Left ventricle myocardium inferior (tissue), 1 donor: ENCODE data around the gene MRPL44. TPM values are rescaled to one million over a fixed set of nuclear protein-coding genes. Genes with fewer than 3 reads are reported as not detected.
"Not testable (repeated sequence)": the region's sequence is repeated elsewhere in the genome, so short reads cannot be mapped to it uniquely, and the experiment has no call there.

Source experiments
- DNase-seq: peaks from one replicate; pipeline ENCODE4 v3.0.0-alpha.2; 2020
- H3K27ac ChIP-seq: fragments of 200-600 bp; replicated peaks from 2 replicates; pipeline ENCODE4 v1.8.0; 2021
- H3K27me3 ChIP-seq: fragments of 200-600 bp; 2 replicates; pipeline ENCODE4 v1.8.0; 2021; ENCODE audit warnings: low read depth
- H3K36me3 ChIP-seq: fragments of 200-600 bp; 2 replicates; pipeline ENCODE4 v1.8.0; 2021
- H3K4me1 ChIP-seq: fragments of 200-600 bp; 2 replicates; pipeline ENCODE4 v1.8.0; 2021
- H3K4me3 ChIP-seq: fragments of 200-600 bp; 2 replicates; pipeline ENCODE4 v1.8.0; 2021; ENCODE audit warnings: mild to moderate bottlenecking, moderate library complexity
- H3K9me3 ChIP-seq: fragments of 200-600 bp; replicated peaks from 2 replicates; pipeline ENCODE4 v1.8.0; 2021
- intact Hi-C: fragments of 100-400 bp; cut with micrococcal nuclease; formaldehyde crosslinking; loops from one replicate; pipeline ENCODE4 v1.11.0; 2022
- total RNA-seq: library from RNA; stranded (reverse); fragmentation: NEBNext Ultra II Directional; extraction: Animal tissue kit (Norgen Biotek cat#: 25700); gene quantifications from one replicate; pipeline ENCODE4 v1.2.1, GENCODE V29; 2021
- TF ChIP-seq, protein P1 (sequence below): fragments of 200-600 bp; IDR thresholded peaks from 2 replicates; pipeline ENCODE4 v1.8.0; 2021; ENCODE audit warnings: antibody characterized with exemption, mild to moderate bottlenecking, borderline replicate concordance
- donor health status: DM: no; HTN: yes; CAD: no; lungs with severe emphysema.

MRPL44 gene
- total RNA-seq, 1 donor from 2014 or later: 39.9 TPM

DNA sequence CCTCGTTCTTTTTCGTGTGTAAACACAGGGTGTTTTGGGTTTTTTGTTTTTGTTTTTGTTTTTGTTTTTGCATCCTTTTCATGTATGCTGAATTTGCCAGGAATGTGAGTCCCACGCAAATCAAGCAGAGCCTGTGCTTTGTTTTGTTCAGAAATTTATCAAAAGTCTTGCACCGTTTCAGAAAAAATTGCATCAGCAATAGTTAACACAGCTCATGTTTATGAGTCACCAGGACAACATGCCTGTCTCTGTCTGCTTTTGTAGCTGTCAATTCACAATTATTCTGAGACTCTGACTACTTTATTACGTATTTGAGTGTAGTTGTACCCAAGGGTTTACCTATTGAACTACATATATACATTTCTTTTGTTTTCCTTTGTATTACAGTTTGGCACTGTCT is 38.3 kb downstream of the MRPL44 start:
- no peaks in the 10 kb centered on the region for H3K9me3 ChIP-seq
- no peaks in the 10 kb centered on the region for H3K27me3 ChIP-seq
- TF ChIP-seq, protein P1, sequence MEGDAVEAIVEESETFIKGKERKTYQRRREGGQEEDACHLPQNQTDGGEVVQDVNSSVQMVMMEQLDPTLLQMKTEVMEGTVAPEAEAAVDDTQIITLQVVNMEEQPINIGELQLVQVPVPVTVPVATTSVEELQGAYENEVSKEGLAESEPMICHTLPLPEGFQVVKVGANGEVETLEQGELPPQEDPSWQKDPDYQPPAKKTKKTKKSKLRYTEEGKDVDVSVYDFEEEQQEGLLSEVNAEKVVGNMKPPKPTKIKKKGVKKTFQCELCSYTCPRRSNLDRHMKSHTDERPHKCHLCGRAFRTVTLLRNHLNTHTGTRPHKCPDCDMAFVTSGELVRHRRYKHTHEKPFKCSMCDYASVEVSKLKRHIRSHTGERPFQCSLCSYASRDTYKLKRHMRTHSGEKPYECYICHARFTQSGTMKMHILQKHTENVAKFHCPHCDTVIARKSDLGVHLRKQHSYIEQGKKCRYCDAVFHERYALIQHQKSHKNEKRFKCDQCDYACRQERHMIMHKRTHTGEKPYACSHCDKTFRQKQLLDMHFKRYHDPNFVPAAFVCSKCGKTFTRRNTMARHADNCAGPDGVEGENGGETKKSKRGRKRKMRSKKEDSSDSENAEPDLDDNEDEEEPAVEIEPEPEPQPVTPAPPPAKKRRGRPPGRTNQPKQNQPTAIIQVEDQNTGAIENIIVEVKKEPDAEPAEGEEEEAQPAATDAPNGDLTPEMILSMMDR: no peak
- H3K4me3 ChIP-seq: no peak overlapping the region
- intact Hi-C loops: no loop called here
- DNase-seq: no peak
- peaks cover 2% of the 10 kb centered on the region for H3K36me3 ChIP-seq
- no peak overlapping the region for H3K27ac ChIP-seq
- H3K4me1 ChIP-seq: no peaks in the 10 kb centered on the region

DNA sequence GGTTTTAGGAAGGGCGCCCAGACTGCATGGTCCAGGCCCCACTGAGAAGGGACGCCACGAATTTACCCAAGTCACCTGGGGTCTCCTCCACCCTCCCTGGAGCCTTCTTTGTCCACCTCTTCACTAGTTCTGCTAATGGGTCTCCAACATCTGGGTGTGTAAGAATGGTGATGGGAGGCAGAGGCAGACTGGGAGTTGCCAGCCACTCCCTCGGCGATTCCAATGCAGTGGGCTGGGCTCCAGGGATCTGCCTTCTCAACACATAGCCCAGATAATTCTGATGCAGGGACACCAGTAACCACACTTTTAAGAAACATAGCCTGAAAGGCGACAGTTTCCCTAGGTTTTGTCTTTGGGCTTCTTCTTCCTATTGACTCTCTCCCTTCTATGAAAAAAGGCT is 39.1 kb downstream of the MRPL44 start:
- TF ChIP-seq, protein P1: no peak
- Histone ChIP-seq H3K4me3 (no peak overlapping the region), H3K27ac (no peak overlapping the region), H3K4me1 (no peaks in the 10 kb centered on the region), H3K9me3 (no peaks in the 10 kb centered on the region), H3K36me3 (peaks cover 9% of the 10 kb centered on the region), H3K27me3 (no peaks in the 10 kb centered on the region)
- no peak for DNase-seq
- intact Hi-C loops: no loop called here

DNA sequence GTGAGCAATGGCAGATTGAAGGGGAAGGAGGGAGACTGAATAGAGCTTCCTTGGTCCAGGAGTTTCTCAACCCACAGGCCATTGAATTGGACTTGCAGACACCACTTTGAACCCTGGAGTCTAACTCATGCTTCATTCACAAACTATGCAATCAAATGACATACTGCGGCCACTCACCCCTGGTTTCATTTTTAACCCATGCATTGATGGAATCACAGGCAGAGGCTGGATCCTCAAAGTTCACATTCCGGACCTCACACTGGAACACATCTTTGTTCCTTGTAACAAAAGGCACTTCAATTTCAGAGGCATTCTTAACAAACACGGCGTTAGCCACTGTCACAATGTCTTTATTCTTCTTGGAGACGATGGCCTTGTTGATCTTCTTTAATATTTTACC is 40.7 kb downstream of the MRPL44 start:
- intact Hi-C loops: no loop called here

DNA sequence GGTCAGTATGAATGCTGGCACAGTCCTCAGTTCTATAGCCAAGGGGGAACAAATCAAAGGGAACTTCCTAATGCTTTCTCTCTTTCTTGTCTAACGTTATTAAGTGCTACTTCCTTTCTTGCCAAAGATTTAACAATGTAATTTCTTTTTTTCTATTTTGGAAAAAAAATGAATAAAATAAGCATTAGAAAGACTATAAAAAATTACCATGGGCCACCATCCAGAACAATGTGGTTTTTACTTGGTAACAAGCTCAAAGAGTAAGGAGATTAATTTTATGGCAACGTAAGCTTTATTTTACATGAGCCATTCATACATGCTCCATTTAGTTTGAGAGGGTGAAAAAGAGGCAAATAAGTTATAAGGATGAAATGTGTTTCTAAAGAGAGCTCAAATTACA is 41.7 kb downstream of the MRPL44 start:
- DNase-seq: no peak
- Histone ChIP-seq H3K9me3 (no peaks in the 10 kb centered on the region), H3K36me3 (peaks cover 9% of the 10 kb centered on the region), H3K4me1 (peaks cover 3% of the 10 kb centered on the region), H3K27me3 (no peaks in the 10 kb centered on the region), H3K4me3 (no peak overlapping the region), H3K27ac (no peak overlapping the region)
- TF ChIP-seq, protein P1: no peak
- intact Hi-C loops: no loop called here

More for the DNA sequence above, 40.7 kb downstream of the MRPL44 start:
- DNase-seq: no peak
- Histone ChIP-seq H3K4me1 (no peaks in the 10 kb centered on the region), H3K9me3 (no peaks in the 10 kb centered on the region), H3K4me3 (no peak overlapping the region), H3K36me3 (peaks cover 9% of the 10 kb centered on the region), H3K27ac (no peak overlapping the region), H3K27me3 (no peaks in the 10 kb centered on the region)
- TF ChIP-seq, protein P1: no peak

DNA sequence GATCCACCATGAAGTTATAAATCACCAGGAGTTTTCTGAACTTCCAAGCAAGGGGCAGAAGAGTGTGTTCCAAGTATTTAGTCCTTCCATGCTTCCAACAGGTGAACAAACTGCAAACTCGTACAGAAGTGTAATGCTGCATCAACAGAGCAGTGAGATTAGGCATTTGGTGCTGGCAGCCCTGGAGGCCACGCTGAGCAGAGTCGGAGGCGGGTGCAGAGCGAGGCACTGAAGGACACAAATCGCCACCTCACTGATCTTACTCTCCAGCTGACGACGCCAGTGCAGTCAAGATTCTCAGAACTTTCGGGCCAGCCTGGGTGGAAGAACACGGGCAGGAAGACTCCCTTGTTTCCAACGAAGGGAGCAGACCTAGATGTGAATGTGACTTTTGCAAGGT is 42.6 kb downstream of the MRPL44 start:
- TF ChIP-seq, protein P1: no peak
- no peak overlapping the region for H3K27ac ChIP-seq
- peaks cover 9% of the 10 kb centered on the region for H3K4me1 ChIP-seq
- peaks cover 9% of the 10 kb centered on the region for H3K36me3 ChIP-seq
- no peaks in the 10 kb centered on the region for H3K27me3 ChIP-seq
- H3K9me3 ChIP-seq: no peaks in the 10 kb centered on the region
- no peak for DNase-seq
- H3K4me3 ChIP-seq: no peak overlapping the region
- intact Hi-C loops: no loop called here

DNA sequence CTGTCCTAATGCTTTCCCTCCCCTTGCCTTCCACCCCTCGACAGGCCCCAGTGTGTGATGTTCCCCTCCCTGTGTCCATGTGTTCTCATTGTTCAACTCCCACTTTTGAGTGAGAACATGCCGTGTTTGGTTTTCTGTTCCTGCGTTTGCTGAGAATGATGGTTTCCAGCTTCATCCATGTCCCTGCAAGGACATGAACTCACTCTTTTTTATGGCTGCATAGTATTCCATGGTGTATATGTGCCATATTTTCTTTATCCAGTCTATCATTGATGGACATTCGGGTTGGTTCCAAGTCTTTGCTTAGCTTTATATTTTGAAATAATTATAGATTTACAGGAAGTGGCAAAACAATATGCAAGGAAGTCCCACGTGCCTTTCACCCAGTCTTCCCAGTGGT is 43.4 kb downstream of the MRPL44 start:
- H3K4me3 ChIP-seq, H3K36me3 ChIP-seq, H3K27me3 ChIP-seq, H3K27ac ChIP-seq, H3K9me3 ChIP-seq, H3K4me1 ChIP-seq, DNase-seq, intact Hi-C loops: not testable (repeated sequence)
